GM12873 (cell line): ENCODE data around the gene ENAH.

Source experiments
- CTCF ChIP-seq: IDR thresholded peaks from 2 replicates; pipeline ENCODE4 v1.5.1; 2012; ENCODE audit warnings: low read depth, mild to moderate bottlenecking, moderate library complexity, low read length, control low read depth; ENCODE audit not compliant: insufficient read depth; ENCODE audit errors: missing control alignments

Gene ENAH

GRCh38 chr1:225655509-225656258 is 2.8 kb upstream of the ENAH start:
- peak; percentile 12 for TF ChIP-seq CTCF

GRCh38 chr1:225654688-225655508 is 2.0 kb upstream of the ENAH start:
- TF ChIP-seq CTCF: no peak

GRCh38 chr1:225654277-225654597 is 1.3 kb upstream of the ENAH start:
- no peak for TF ChIP-seq CTCF

GRCh38 chr1:225653463-225654276 is 747 bp upstream of the ENAH start:
- TF ChIP-seq CTCF: no peak

GRCh38 chr1:225651872-225652728 is 823 bp downstream of the ENAH start:
- TF ChIP-seq CTCF: no peak

- no peak for TF ChIP-seq CTCF
These were observed 1.5 kb downstream of the ENAH start for GRCh38 chr1:225651376-225651871.
